ENCODE results near the gene DDX39A.
"Not testable (repeated sequence)": the region's sequence is repeated elsewhere in the genome, so short reads cannot be mapped to it uniquely, and the experiment has no call there.

The DDX39A gene

GRCh38 chr19:14375582-14376291, 43.4 kb downstream of the DDX39A start:
- no peak overlapping the region for H3K4me3 ChIP-seq (ENCODE audit: low read depth, low read length, poor library complexity, severe bottlenecking)
- no peak overlapping the region for H3K4me2 ChIP-seq (ENCODE audit: low read length)

GRCh38 chr19:14375055-14375581, 44.0 kb downstream of the DDX39A start:
- Histone ChIP-seq H3K9me2 (ENCODE audit: low read depth, low read length) (no peaks in the 10 kb centered on the region), H3K27me3 (ENCODE audit: insufficient read depth, low read length) (peaks cover 4% of the 10 kb centered on the region; the same call in 1 of the 2 replicates), H2AFZ (ENCODE audit: low read length) (no peak overlapping the region), H3K4me1 (ENCODE audit: insufficient read depth, low read length, severe bottlenecking) (peaks cover 6% of the 10 kb centered on the region), H3F3A (ENCODE audit: insufficient read depth, low read length) (no peaks in the 10 kb centered on the region), H3K27ac (ENCODE audit: low read depth, low read length, poor library complexity, severe bottlenecking) (no peak overlapping the region), H4K20me1 (ENCODE audit: insufficient read depth, low read length) (no peaks in the 10 kb centered on the region), H3K4me2 (ENCODE audit: low read length) (no peak overlapping the region), H3K9me3 (ENCODE audit: low read length) (no peaks in the 10 kb centered on the region), H3K36me3 (ENCODE audit: insufficient read depth, low read length) (no peaks in the 10 kb centered on the region), H3K9ac (ENCODE audit: low read length) (no peak overlapping the region), H3K79me2 (ENCODE audit: insufficient read depth, low read length) (no peaks in the 10 kb centered on the region), H3K4me3 (ENCODE audit: low read depth, low read length, poor library complexity, severe bottlenecking) (no peak overlapping the region)
- TF ChIP-seq CTCF (IDR thresholded peaks at IDR 0.05; ENCODE audit: low read length) (no peak), EZH2 (IDR thresholded peaks at IDR 0.05; ENCODE audit: borderline replicate concordance, low read length) (no peak)

More at GRCh38 chr19:14375582-14376291, 43.4 kb downstream of the DDX39A start:
- TF ChIP-seq EZH2 (IDR thresholded peaks at IDR 0.05; ENCODE audit: borderline replicate concordance, low read length) = no peak
- no peak for TF ChIP-seq CTCF (IDR thresholded peaks at IDR 0.05; ENCODE audit: low read length)
- H3K27me3 ChIP-seq (ENCODE audit: insufficient read depth, low read length) = peaks cover 4% of the 10 kb centered on the region; the same call in 1 of the 2 replicates
- H3K4me1 ChIP-seq (ENCODE audit: insufficient read depth, low read length, severe bottlenecking) = peaks cover 2% of the 10 kb centered on the region
- no peak overlapping the region for H2AFZ ChIP-seq (ENCODE audit: low read length)
- no peaks in the 10 kb centered on the region for H3F3A ChIP-seq (ENCODE audit: insufficient read depth, low read length)
- H3K79me2 ChIP-seq (ENCODE audit: insufficient read depth, low read length) = no peaks in the 10 kb centered on the region
- H3K36me3 ChIP-seq (ENCODE audit: insufficient read depth, low read length) = no peaks in the 10 kb centered on the region
- no peaks in the 10 kb centered on the region for H4K20me1 ChIP-seq (ENCODE audit: insufficient read depth, low read length)
- H3K9ac ChIP-seq (ENCODE audit: low read length) = no peak overlapping the region
- H3K27ac ChIP-seq (ENCODE audit: low read depth, low read length, poor library complexity, severe bottlenecking) = no peak overlapping the region
- H3K9me3 ChIP-seq (ENCODE audit: low read length) = no peaks in the 10 kb centered on the region
- no peaks in the 10 kb centered on the region for H3K9me2 ChIP-seq (ENCODE audit: low read depth, low read length)

- not testable (repeated sequence) for H3K27me3 ChIP-seq (ENCODE audit: insufficient read depth, low read length); H3K27ac ChIP-seq (ENCODE audit: low read depth, low read length, poor library complexity, severe bottlenecking); H3K4me3 ChIP-seq (ENCODE audit: low read depth, low read length, poor library complexity, severe bottlenecking); H3K79me2 ChIP-seq (ENCODE audit: insufficient read depth, low read length); H3K9me3 ChIP-seq (ENCODE audit: low read length); H3K4me2 ChIP-seq (ENCODE audit: low read length); H3K9me2 ChIP-seq (ENCODE audit: low read depth, low read length); H2AFZ ChIP-seq (ENCODE audit: low read length); H3K9ac ChIP-seq (ENCODE audit: low read length); H3F3A ChIP-seq (ENCODE audit: insufficient read depth, low read length); H4K20me1 ChIP-seq (ENCODE audit: insufficient read depth, low read length); H3K36me3 ChIP-seq (ENCODE audit: insufficient read depth, low read length)
- H3K4me1 ChIP-seq (ENCODE audit: insufficient read depth, low read length, severe bottlenecking) = peaks cover 14% of the 10 kb centered on the region
Observed at GRCh38 chr19:14374313-14374712, 44.8 kb downstream of the DDX39A start.

- not testable (repeated sequence) for H3K27me3 ChIP-seq (ENCODE audit: insufficient read depth, low read length); H3K79me2 ChIP-seq (ENCODE audit: insufficient read depth, low read length); H3K9me3 ChIP-seq (ENCODE audit: low read length); H2AFZ ChIP-seq (ENCODE audit: low read length); H3K4me2 ChIP-seq (ENCODE audit: low read length); H3K4me3 ChIP-seq (ENCODE audit: low read depth, low read length, poor library complexity, severe bottlenecking); H3K9me2 ChIP-seq (ENCODE audit: low read depth, low read length); H3F3A ChIP-seq (ENCODE audit: insufficient read depth, low read length); H3K9ac ChIP-seq (ENCODE audit: low read length); H4K20me1 ChIP-seq (ENCODE audit: insufficient read depth, low read length); H3K27ac ChIP-seq (ENCODE audit: low read depth, low read length, poor library complexity, severe bottlenecking); H3K36me3 ChIP-seq (ENCODE audit: insufficient read depth, low read length)
- H3K4me1 ChIP-seq (ENCODE audit: insufficient read depth, low read length, severe bottlenecking) = peaks cover 14% of the 10 kb centered on the region
Observed at GRCh38 chr19:14372384-14373077, 46.6 kb downstream of the DDX39A start.
